ENCODE results near the gene C4orf36.
"Not testable (repeated sequence)": the region's sequence is repeated elsewhere in the genome, so short reads cannot be mapped to it uniquely, and the experiment has no call there.

The C4orf36 gene

DNA sequence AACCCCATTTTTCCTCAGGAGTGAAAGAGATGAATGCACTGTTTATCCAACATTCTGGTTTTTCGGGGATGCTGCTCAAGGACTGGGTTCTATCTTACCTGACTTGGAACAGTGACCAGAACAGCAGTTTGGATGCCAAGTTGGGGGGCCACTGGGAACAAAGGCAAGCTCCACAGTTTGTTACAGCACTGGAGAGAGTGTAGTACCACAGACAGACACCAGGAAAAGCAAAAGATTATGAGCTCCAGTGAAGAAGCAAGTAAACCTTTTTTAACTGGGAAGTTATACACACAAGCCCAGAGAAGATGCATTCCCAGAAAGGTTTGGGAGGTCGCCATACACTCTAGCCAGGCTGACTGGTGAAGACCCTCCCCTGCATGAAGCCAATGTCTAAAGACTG lies 13.6 kb downstream of the C4orf36 start:
- TF ChIP-seq, protein P1, sequence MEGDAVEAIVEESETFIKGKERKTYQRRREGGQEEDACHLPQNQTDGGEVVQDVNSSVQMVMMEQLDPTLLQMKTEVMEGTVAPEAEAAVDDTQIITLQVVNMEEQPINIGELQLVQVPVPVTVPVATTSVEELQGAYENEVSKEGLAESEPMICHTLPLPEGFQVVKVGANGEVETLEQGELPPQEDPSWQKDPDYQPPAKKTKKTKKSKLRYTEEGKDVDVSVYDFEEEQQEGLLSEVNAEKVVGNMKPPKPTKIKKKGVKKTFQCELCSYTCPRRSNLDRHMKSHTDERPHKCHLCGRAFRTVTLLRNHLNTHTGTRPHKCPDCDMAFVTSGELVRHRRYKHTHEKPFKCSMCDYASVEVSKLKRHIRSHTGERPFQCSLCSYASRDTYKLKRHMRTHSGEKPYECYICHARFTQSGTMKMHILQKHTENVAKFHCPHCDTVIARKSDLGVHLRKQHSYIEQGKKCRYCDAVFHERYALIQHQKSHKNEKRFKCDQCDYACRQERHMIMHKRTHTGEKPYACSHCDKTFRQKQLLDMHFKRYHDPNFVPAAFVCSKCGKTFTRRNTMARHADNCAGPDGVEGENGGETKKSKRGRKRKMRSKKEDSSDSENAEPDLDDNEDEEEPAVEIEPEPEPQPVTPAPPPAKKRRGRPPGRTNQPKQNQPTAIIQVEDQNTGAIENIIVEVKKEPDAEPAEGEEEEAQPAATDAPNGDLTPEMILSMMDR (IDR thresholded peaks at IDR 0.05; ENCODE audit: insufficient read depth, low read depth, low read length, missing control alignments): no peak
- no peak for DNase-seq (ENCODE audit: low read depth)

DNA sequence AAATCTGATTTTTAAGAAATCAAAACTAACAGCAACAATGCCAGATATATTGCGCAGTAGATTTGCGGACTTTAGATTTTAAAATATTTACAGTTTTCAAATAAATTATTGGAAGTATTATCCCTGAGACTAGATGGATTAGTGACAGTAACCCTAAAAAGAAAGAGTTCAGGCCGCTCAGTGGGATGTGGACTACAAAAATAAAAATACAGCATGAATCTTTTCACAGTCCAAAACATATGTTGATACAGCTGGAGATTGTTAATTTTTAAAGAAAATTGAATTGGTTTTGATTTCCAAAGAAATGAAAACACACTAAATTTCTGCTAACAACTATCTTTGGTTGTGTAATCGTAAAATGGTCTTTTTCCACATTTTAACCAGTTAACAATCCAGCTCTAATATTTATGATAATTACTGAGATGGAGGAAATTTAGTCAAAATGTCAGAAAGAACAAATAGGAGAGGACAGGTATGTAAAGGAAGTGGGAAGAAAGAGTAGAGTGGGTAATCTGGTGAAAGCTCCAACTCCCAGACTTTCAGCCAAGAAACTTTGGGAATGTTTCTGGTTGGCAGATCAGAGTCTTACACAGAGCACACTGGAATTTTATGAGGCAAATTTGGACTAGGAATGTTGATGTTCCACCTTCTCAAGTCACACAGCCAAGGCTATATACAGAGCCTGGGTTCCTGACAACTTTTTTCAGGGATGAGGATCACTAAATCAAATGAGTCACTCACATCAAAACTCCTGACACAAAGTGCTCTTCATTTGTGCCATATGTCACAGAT lies 15.1 kb downstream of the C4orf36 start:
- DNase-seq (ENCODE audit: low read depth): no peak
- TF ChIP-seq, protein P1 (IDR thresholded peaks at IDR 0.05; ENCODE audit: insufficient read depth, low read depth, low read length, missing control alignments): no peak
- no peak overlapping the region for H3K4me3 ChIP-seq (ENCODE audit: low read depth, low read length)

More for the DNA sequence above, 13.6 kb downstream of the C4orf36 start:
- H3K4me3 ChIP-seq (ENCODE audit: low read depth, low read length): no peak overlapping the region

- not testable (repeated sequence) for DNase-seq (ENCODE audit: low read depth); H3K4me3 ChIP-seq (ENCODE audit: low read depth, low read length)
Observed at GRCh38 chr4:86875436-86875835, 16.8 kb downstream of the C4orf36 start.

DNA sequence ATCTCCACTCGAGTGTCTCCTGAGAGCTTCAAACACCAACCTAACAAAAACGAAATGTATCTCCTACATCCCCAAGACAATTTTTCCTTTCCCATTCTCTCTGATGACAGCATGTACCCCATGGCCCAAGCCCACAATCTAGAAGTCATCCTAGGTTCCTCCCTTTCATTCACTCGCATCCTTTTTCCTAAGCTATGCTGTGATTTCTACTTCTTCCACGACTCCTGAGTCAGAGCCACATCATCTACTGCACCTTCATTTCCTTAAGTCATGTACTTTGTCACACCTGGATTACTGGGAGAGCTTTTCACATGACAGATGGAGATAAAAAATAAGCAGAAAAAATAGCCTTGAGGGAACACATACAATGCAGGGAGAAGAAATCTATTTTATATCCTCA lies 20.1 kb downstream of the C4orf36 start:
- DNase-seq (ENCODE audit: low read depth): no peak

GRCh38 chr4:86870442-86871069 lies 21.7 kb downstream of the C4orf36 start:
- TF ChIP-seq, protein P1 (IDR thresholded peaks at IDR 0.05; ENCODE audit: insufficient read depth, low read depth, low read length, missing control alignments): no peak
- DNase-seq (ENCODE audit: low read depth): peak; percentile 45

More for the DNA sequence above, 20.1 kb downstream of the C4orf36 start:
- TF ChIP-seq, protein P1 (IDR thresholded peaks at IDR 0.05; ENCODE audit: insufficient read depth, low read depth, low read length, missing control alignments): no peak
- no peak overlapping the region for H3K4me3 ChIP-seq (ENCODE audit: low read depth, low read length)

GRCh38 chr4:86857341-86858052 lies 34.7 kb downstream of the C4orf36 start:
- DNase-seq (ENCODE audit: low read depth): no peak
- H3K4me3 ChIP-seq (ENCODE audit: low read depth, low read length): no peak overlapping the region
- TF ChIP-seq, protein P1 (IDR thresholded peaks at IDR 0.05; ENCODE audit: insufficient read depth, low read depth, low read length, missing control alignments): no peak

More at GRCh38 chr4:86870442-86871069, 21.7 kb downstream of the C4orf36 start:
- H3K4me3 ChIP-seq (ENCODE audit: low read depth, low read length): no peak overlapping the region

DNA sequence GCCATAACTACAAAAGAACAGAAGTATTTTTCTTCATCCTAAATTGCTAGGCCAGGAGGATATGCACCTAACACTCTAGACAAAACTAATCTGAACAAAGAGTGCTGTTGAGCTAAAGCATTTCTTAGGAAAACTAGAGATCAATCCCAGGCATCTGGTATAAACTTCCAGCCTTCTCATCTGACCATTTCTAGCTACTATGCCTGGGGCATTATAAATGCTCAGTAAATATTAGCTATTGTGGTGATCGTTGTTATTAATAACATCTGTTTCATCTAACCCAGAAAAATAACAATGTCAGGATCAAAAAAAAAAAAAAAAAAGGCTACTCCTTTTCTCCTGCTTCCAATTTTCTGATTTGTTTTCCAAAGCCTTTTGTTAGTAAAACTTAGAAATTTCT lies 35.3 kb downstream of the C4orf36 start:
- H3K4me3 ChIP-seq (ENCODE audit: low read depth, low read length): no peak overlapping the region
- TF ChIP-seq, protein P1 (IDR thresholded peaks at IDR 0.05; ENCODE audit: insufficient read depth, low read depth, low read length, missing control alignments): no peak
- no peak for DNase-seq (ENCODE audit: low read depth)

Data from GM12865 (cell line).